DOHH2 (cell line): Measurements from ENCODE around the gene MIAT.

Experiments
- H3F3A ChIP-seq: fragments of 200-600 bp; sonication (generic), shearing (Covaris generic); 2 replicates; pipeline ENCODE4 v1.6.0; 2016; ENCODE audit warnings: antibody characterized with exemption, mild to moderate bottlenecking; ENCODE audit not compliant: control insufficient read depth, insufficient read depth
- H3K27ac ChIP-seq: fragments of 200-600 bp; sonication (generic); 2 replicates; pipeline ENCODE4 v1.5.1; 2014; ENCODE audit warnings: low read depth, mild to moderate bottlenecking, low read length, moderate library complexity
- H3K27me3 ChIP-seq: fragments of 200-600 bp; sonication (generic); 2 replicates; pipeline ENCODE4 v1.6.1; 2014; ENCODE audit warnings: mild to moderate bottlenecking, low read length, mixed read lengths; ENCODE audit not compliant: control insufficient read depth
- H3K36me3 ChIP-seq: fragments of 200-600 bp; sonication (generic); 2 replicates; pipeline ENCODE4 v1.6.1; 2014; ENCODE audit warnings: mild to moderate bottlenecking, low read length, moderate library complexity, mixed read lengths; ENCODE audit not compliant: control insufficient read depth
- H3K4me1 ChIP-seq: fragments of 200-600 bp; sonication (generic); 2 replicates; pipeline ENCODE4 v1.6.1; 2014; ENCODE audit warnings: mild to moderate bottlenecking, low read length, mixed read lengths; ENCODE audit not compliant: control insufficient read depth
- H3K4me2 ChIP-seq: fragments of 200-600 bp; sonication (generic); 2 replicates; pipeline ENCODE4 v1.6.0; 2014; ENCODE audit warnings: mild to moderate bottlenecking, low read length, moderate library complexity
- H3K4me3 ChIP-seq: fragments of 200-600 bp; sonication (generic); 2 replicates; pipeline ENCODE4 v1.5.1; 2014; ENCODE audit warnings: mild to moderate bottlenecking, low read length, mixed read lengths
- H3K79me2 ChIP-seq: fragments of 200-600 bp; sonication (generic); 2 replicates; pipeline ENCODE4 v1.6.1; 2014; ENCODE audit warnings: mild to moderate bottlenecking, low read length, mixed read lengths; ENCODE audit not compliant: control insufficient read depth
- H3K9me2 ChIP-seq: fragments of 200-600 bp; sonication (generic); replicated peaks from 2 replicates; pipeline ENCODE4 v1.6.1; 2014; ENCODE audit warnings: mild to moderate bottlenecking, low read length, mixed read lengths; ENCODE audit not compliant: control insufficient read depth
- H3K9me3 ChIP-seq: fragments of 200-600 bp; sonication (generic); 2 replicates; pipeline ENCODE4 v1.6.1; 2014; ENCODE audit warnings: antibody characterized with exemption, low read length, mixed read lengths; ENCODE audit not compliant: control insufficient read depth, insufficient read depth
- H4K20me1 ChIP-seq: fragments of 200-600 bp; sonication (generic); 2 replicates; pipeline ENCODE4 v1.6.0; 2014; ENCODE audit warnings: low read depth, mild to moderate bottlenecking, antibody characterized with exemption, low read length, moderate library complexity; ENCODE audit not compliant: control insufficient read depth, insufficient read depth
- EZH2phosphoT487 ChIP-seq: fragments of 200-600 bp; sonication (generic); IDR thresholded peaks from 2 replicates; pipeline ENCODE4 v1.6.1; 2017; ENCODE audit warnings: borderline replicate concordance, mild to moderate bottlenecking, antibody characterized with exemption, low read length, moderate library complexity, mixed read lengths
- TF ChIP-seq, protein P1 (sequence below): fragments of 200-600 bp; sonication (generic); IDR thresholded peaks from one replicate; pipeline ENCODE4 v1.5.1; 2014; ENCODE audit warnings: antibody characterized with exemption, mild to moderate bottlenecking, low read depth, low read length; ENCODE audit not compliant: poor library complexity, severe bottlenecking

The MIAT gene

GRCh38 chr22:26713823-26714449 is 56.5 kb downstream of the MIAT start:
- Histone ChIP-seq H3K27me3 (no peaks in the 10 kb centered on the region), H3K27ac (no peak overlapping the region), H3K79me2 (no peaks in the 10 kb centered on the region), H3K4me2 (no peak overlapping the region), H3K36me3 (no peaks in the 10 kb centered on the region), H4K20me1 (0 out of 2 replicates have a peak, but pooled peaks cover 3% of the 10 kb centered on the region), H3K4me3 (no peak overlapping the region), H3K4me1 (no peaks in the 10 kb centered on the region), H3F3A (no peaks in the 10 kb centered on the region), H3K9me3 (no peaks in the 10 kb centered on the region), H3K9me2 (no peaks in the 10 kb centered on the region)
- TF ChIP-seq, protein P1, sequence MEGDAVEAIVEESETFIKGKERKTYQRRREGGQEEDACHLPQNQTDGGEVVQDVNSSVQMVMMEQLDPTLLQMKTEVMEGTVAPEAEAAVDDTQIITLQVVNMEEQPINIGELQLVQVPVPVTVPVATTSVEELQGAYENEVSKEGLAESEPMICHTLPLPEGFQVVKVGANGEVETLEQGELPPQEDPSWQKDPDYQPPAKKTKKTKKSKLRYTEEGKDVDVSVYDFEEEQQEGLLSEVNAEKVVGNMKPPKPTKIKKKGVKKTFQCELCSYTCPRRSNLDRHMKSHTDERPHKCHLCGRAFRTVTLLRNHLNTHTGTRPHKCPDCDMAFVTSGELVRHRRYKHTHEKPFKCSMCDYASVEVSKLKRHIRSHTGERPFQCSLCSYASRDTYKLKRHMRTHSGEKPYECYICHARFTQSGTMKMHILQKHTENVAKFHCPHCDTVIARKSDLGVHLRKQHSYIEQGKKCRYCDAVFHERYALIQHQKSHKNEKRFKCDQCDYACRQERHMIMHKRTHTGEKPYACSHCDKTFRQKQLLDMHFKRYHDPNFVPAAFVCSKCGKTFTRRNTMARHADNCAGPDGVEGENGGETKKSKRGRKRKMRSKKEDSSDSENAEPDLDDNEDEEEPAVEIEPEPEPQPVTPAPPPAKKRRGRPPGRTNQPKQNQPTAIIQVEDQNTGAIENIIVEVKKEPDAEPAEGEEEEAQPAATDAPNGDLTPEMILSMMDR = no peak
- TF ChIP-seq EZH2phosphoT487 = no peak

DNA sequence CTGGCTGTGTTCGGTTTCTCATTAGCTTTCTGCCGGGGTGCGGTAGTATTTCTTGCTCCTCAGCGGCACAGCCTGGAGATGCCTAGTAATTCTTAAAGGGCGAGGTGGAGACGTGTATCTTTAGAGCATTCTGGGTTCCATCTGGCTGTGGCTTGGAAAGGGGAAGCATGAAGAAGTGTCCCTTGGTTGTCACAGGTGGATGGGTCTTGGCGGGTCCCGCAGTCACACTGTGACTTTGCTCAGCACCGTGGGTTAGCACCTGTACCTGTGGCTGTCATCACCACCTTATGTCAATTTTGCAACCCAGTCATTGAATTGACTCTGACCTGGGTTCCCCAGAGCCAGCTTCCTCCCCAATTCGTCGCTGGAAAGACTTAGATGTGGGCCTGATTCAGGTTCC is 57.6 kb downstream of the MIAT start:
- H3K4me2 ChIP-seq = no peak overlapping the region
- H4K20me1 ChIP-seq = 0 out of 2 replicates have a peak, but pooled peaks cover 3% of the 10 kb centered on the region
- H3K36me3 ChIP-seq = no peaks in the 10 kb centered on the region
- no peaks in the 10 kb centered on the region for H3K79me2 ChIP-seq
- no peak overlapping the region for H3K27ac ChIP-seq
- no peaks in the 10 kb centered on the region for H3K9me3 ChIP-seq
- no peaks in the 10 kb centered on the region for H3K9me2 ChIP-seq
- no peaks in the 10 kb centered on the region for H3K4me1 ChIP-seq
- H3F3A ChIP-seq = no peaks in the 10 kb centered on the region
- H3K4me3 ChIP-seq = no peak overlapping the region
- no peaks in the 10 kb centered on the region for H3K27me3 ChIP-seq
- no peak for TF ChIP-seq EZH2phosphoT487
- TF ChIP-seq, protein P1 = no peak

GRCh38 chr22:26715392-26715936 is 58.1 kb downstream of the MIAT start:
- H4K20me1 ChIP-seq = 0 out of 2 replicates have a peak, but pooled peaks cover 3% of the 10 kb centered on the region
- H3K36me3 ChIP-seq = no peaks in the 10 kb centered on the region
- H3K4me3 ChIP-seq = no peak overlapping the region
- no peaks in the 10 kb centered on the region for H3K4me1 ChIP-seq
- H3F3A ChIP-seq = no peaks in the 10 kb centered on the region
- H3K4me2 ChIP-seq = no peak overlapping the region
- no peaks in the 10 kb centered on the region for H3K9me2 ChIP-seq
- H3K79me2 ChIP-seq = no peaks in the 10 kb centered on the region
- no peaks in the 10 kb centered on the region for H3K27me3 ChIP-seq
- H3K9me3 ChIP-seq = no peaks in the 10 kb centered on the region
- TF ChIP-seq, protein P1 = no peak
- TF ChIP-seq EZH2phosphoT487 = no peak
- H3K27ac ChIP-seq = no peak overlapping the region
